Caco-2 (cell line): ENCODE measurements around the gene HOXD11. TPM values are rescaled to one million over a fixed set of nuclear protein-coding genes. Genes with fewer than 3 reads are reported as not detected.

ENCODE experiments used
- BruUV-seq: library from RNA; stranded (reverse); fragments of 400-500 nt; replicated peaks from 2 replicates; lab custom pipeline; 2021; lab: Mats Ljungman, UMichigan
- CTCF ChIA-PET: fragments of 300-600 bp; sonication (Branson Sonifier 250); formaldehyde crosslinking; loops from one replicate; lab custom pipeline; 2022; ENCODE audit warnings: antibody characterized with exemption; lab: Charles Lee
- POLR2A ChIA-PET: fragments of 300-600 bp; sonication (Branson Sonifier 250); formaldehyde crosslinking; loops from one replicate; lab custom pipeline; 2022; ENCODE audit warnings: antibody characterized with exemption; lab: Charles Lee
- DNase-seq, 2 experiments: peaks; one replicate each; pipeline versions ENCODE4 v3.0.0 to v3.0.0-alpha.2; 2020 to 2022
- H3K27me3 ChIP-seq: replicated peaks from 2 replicates; pipeline ENCODE4 v1.6.0; 2011; ENCODE audit warnings: low read length; ENCODE audit not compliant: control insufficient read depth, insufficient read depth
- H3K36me3 ChIP-seq: 2 replicates; pipeline ENCODE4 v1.5.1; 2011; ENCODE audit warnings: low read length; ENCODE audit not compliant: control insufficient read depth, insufficient read depth
- H3K4me1 ChIP-seq: fragments of 250-450 bp; sonication (Bioruptor Pico); 2 replicates; pipeline ENCODE4 v1.5.1; 2020; ENCODE audit warnings: mild to moderate bottlenecking
- H3K4me3 ChIP-seq: 2 replicates; pipeline ENCODE4 v1.5.1; 2011; ENCODE audit warnings: low read depth, mild to moderate bottlenecking, control low read depth, low read length
- H3K9me3 ChIP-seq: fragments of 250-450 bp; sonication (Bioruptor Pico); 2 replicates; pipeline ENCODE4 v1.5.1; 2020; ENCODE audit warnings: mild to moderate bottlenecking, moderate library complexity
- H3K27ac Mint-ChIP-seq: one replicate; pipeline ENCODE4 v1.8.0; 2022; ENCODE audit warnings: mixed read lengths; ENCODE audit not compliant: unreplicated experiment
- H3K27me3 Mint-ChIP-seq: one replicate; pipeline ENCODE4 v1.8.0; 2022; ENCODE audit warnings: mixed read lengths; ENCODE audit not compliant: insufficient read depth, unreplicated experiment
- H3K36me3 Mint-ChIP-seq: one replicate; pipeline ENCODE4 v1.8.0; 2022; ENCODE audit warnings: mild to moderate bottlenecking, mixed read lengths; ENCODE audit not compliant: insufficient read depth, unreplicated experiment
- H3K4me1 Mint-ChIP-seq: one replicate; pipeline ENCODE4 v1.8.0; 2022; ENCODE audit warnings: low read depth, mixed read lengths; ENCODE audit not compliant: unreplicated experiment
- H3K4me3 Mint-ChIP-seq: one replicate; pipeline ENCODE4 v1.8.0; 2022; ENCODE audit warnings: mild to moderate bottlenecking, moderate library complexity, mixed read lengths; ENCODE audit not compliant: unreplicated experiment
- H3K9me3 Mint-ChIP-seq: one replicate; pipeline ENCODE4 v1.8.0; 2022; ENCODE audit warnings: mixed read lengths; ENCODE audit not compliant: unreplicated experiment
- intact Hi-C: fragments of 100-400 bp; cut with micrococcal nuclease; formaldehyde crosslinking; loops from one replicate; pipeline ENCODE4 v1.10.0; 2022; ENCODE audit not compliant: unreplicated experiment
- total RNA-seq: library from RNA; stranded (reverse); gene quantifications from 2 replicates; pipeline ENCODE4 v1.2.3, GENCODE V29; 2022
- TF ChIP-seq, protein P1 (sequence below), 2 experiments: fragments of 200-600 bp in 1 of 2; IDR thresholded peaks; 1 replicate in 1 of 2; 2 replicates in 1 of 2; pipeline versions ENCODE4 v1.5.1 to v1.8.0; 2011 to 2022; ENCODE audit warnings: antibody characterized with exemption in 1 of 2, control low read depth in 1 of 2, inconsistent platforms in 1 of 2, low read depth in 1 of 2, low read length in 1 of 2, mild to moderate bottlenecking in 1 of 2, moderate library complexity in 1 of 2; ENCODE audit not compliant: insufficient read depth in 1 of 2, severe bottlenecking in 1 of 2, unreplicated experiment in 1 of 2

Gene HOXD11
- total RNA-seq, 1 experiment from 2014 or later: not detected

GRCh38 chr2:176104316-176105077 is 2.6 kb upstream of the HOXD11 start:
- peaks cover 15% of the 10 kb centered on the region for H3K4me1 ChIP-seq
- H3K9me3 ChIP-seq: no peaks in the 10 kb centered on the region
- no peaks in the 10 kb centered on the region for H3K36me3 ChIP-seq
- POLR2A ChIA-PET: no interaction called here
- H3K9me3 Mint-ChIP-seq: no peaks in the 10 kb centered on the region
- H3K4me3 ChIP-seq: no peak overlapping the region
- H3K4me1 Mint-ChIP-seq: peaks cover 15% of the 10 kb centered on the region
- peak overlapping the region; percentile 23 for H3K4me3 Mint-ChIP-seq
- no peaks in the 10 kb centered on the region for H3K36me3 Mint-ChIP-seq
- peaks cover 53% of the 10 kb centered on the region for H3K27me3 Mint-ChIP-seq
- no peak for DNase-seq
- intact Hi-C loops: no loop called here
- CTCF ChIA-PET: no interaction called here
- BruUV-seq: no TSS peak
- TF ChIP-seq, protein P1, sequence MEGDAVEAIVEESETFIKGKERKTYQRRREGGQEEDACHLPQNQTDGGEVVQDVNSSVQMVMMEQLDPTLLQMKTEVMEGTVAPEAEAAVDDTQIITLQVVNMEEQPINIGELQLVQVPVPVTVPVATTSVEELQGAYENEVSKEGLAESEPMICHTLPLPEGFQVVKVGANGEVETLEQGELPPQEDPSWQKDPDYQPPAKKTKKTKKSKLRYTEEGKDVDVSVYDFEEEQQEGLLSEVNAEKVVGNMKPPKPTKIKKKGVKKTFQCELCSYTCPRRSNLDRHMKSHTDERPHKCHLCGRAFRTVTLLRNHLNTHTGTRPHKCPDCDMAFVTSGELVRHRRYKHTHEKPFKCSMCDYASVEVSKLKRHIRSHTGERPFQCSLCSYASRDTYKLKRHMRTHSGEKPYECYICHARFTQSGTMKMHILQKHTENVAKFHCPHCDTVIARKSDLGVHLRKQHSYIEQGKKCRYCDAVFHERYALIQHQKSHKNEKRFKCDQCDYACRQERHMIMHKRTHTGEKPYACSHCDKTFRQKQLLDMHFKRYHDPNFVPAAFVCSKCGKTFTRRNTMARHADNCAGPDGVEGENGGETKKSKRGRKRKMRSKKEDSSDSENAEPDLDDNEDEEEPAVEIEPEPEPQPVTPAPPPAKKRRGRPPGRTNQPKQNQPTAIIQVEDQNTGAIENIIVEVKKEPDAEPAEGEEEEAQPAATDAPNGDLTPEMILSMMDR (IDR thresholded peaks at IDR 0.05; ENCODE audit: insufficient read depth in 1 of 2, low read depth in 1 of 2, low read length in 1 of 2, severe bottlenecking in 1 of 2, unreplicated experiment in 1 of 2): no peak
- H3K27me3 ChIP-seq: peaks cover 10% of the 10 kb centered on the region
- H3K27ac Mint-ChIP-seq: no peak overlapping the region

DNA sequence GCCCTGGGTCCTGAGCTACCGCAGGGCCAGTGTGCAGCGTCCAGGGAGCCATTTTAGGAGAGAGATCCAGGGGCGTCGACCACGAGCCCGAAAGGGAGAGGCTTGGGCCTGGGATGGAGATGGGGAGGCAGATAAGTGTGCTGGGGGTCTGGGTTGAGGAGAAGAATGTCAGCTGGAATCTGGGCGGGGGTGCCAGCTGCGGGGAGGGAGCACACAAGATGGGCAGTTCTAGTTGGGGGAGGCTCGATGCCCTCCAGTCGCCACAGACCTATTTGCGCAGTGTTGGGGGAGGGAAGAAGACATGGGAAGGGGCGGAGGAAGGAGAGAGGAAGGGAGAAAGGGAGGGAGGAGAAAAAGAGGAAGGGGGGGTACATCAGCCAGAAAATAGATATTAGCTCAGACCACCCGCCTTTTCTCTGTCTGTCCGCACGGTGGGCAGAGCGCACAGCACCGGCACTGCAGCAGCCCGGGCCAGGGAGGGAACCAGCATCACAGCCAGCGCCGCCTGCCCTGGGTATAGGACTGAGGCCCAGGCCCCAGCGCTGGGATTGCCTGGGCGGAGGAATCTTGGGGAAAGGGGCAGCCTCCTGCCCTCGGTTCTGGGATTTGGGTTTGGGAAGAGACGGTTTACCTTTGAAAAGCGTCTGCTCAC is 1.9 kb upstream of the HOXD11 start:
- POLR2A ChIA-PET: no interaction called here
- TF ChIP-seq, protein P1 (IDR thresholded peaks at IDR 0.05; ENCODE audit: insufficient read depth in 1 of 2, low read depth in 1 of 2, low read length in 1 of 2, severe bottlenecking in 1 of 2, unreplicated experiment in 1 of 2): no peak
- H3K9me3 ChIP-seq: no peaks in the 10 kb centered on the region
- CTCF ChIA-PET: no interaction called here
- H3K27me3 ChIP-seq: peaks cover 10% of the 10 kb centered on the region
- intact Hi-C loops: no loop called here
- no peak overlapping the region for H3K4me3 ChIP-seq
- H3K4me3 Mint-ChIP-seq: peak overlapping the region; percentile 23
- no peaks in the 10 kb centered on the region for H3K36me3 ChIP-seq
- no peak for DNase-seq
- no TSS peak for BruUV-seq
- peaks cover 15% of the 10 kb centered on the region for H3K4me1 Mint-ChIP-seq
- H3K4me1 ChIP-seq: peaks cover 15% of the 10 kb centered on the region
- no peaks in the 10 kb centered on the region for H3K9me3 Mint-ChIP-seq
- H3K36me3 Mint-ChIP-seq: no peaks in the 10 kb centered on the region
- H3K27me3 Mint-ChIP-seq: peaks cover 60% of the 10 kb centered on the region
- no peak overlapping the region for H3K27ac Mint-ChIP-seq

- H3K4me1 ChIP-seq: peaks cover 15% of the 10 kb centered on the region
- H3K36me3 ChIP-seq: no peaks in the 10 kb centered on the region
- H3K27me3 ChIP-seq: peaks cover 10% of the 10 kb centered on the region
- H3K4me3 ChIP-seq: no peak overlapping the region
- peaks cover 58% of the 10 kb centered on the region for H3K27me3 Mint-ChIP-seq
- no peak for DNase-seq
- no TSS peak for BruUV-seq
- peaks cover 15% of the 10 kb centered on the region for H3K4me1 Mint-ChIP-seq
- no peaks in the 10 kb centered on the region for H3K36me3 Mint-ChIP-seq
- no peaks in the 10 kb centered on the region for H3K9me3 Mint-ChIP-seq
- peak overlapping the region; percentile 56 for H3K4me3 Mint-ChIP-seq
- no peaks in the 10 kb centered on the region for H3K9me3 ChIP-seq
- intact Hi-C loops: no loop called here
- POLR2A ChIA-PET: no interaction called here
- TF ChIP-seq, protein P1 (IDR thresholded peaks at IDR 0.05; ENCODE audit: insufficient read depth in 1 of 2, low read depth in 1 of 2, low read length in 1 of 2, severe bottlenecking in 1 of 2, unreplicated experiment in 1 of 2): no peak
- H3K27ac Mint-ChIP-seq: no peak overlapping the region
- CTCF ChIA-PET: interaction anchor here (0.6 to 0.7 kb wide), 3 partner anchors 9 to 1756 kb away, joined by 3 to 4 read pairs (median 3); no protein-coding TSS in a partner anchor
These were observed 1.1 kb upstream of the HOXD11 start for GRCh38 chr2:176105730-176106580.
